NCI-H1417 (cell line): ENCODE measurements around the gene CPT1B.
A peak's percentile ranks its signal among the peaks of the same experiment; 100 is the strongest.
"Not testable (repeated sequence)": the region's sequence is repeated elsewhere in the genome, so short reads cannot be mapped to it uniquely, and the experiment has no call there.

Source experiments
- DNase-seq, 3 experiments: peaks; one replicate each; lab custom pipeline; 2025; lab: John Stamatoyannopoulos, UW

Gene CPT1B

GRCh38 chr22:50577987-50578775 lies at the start of gene CPT1B:
CPT1B (minus strand) TSS chr22:50578427; CDS start chr22:50577915, 512 bp downstream.
- no peak for DNase-seq

GRCh38 chr22:50626850-50627641 lies 48.8 kb upstream of the CPT1B start:
- no peak for DNase-seq

GRCh38 chr22:50626314-50626849 lies 48.2 kb upstream of the CPT1B start:
- DNase-seq, result no peak

- DNase-seq, result no peak
Observed at GRCh38 chr22:50625568-50626313, 47.5 kb upstream of the CPT1B start.

GRCh38 chr22:50625131-50625567 lies 46.9 kb upstream of the CPT1B start:
- DNase-seq, result no peak

- DNase-seq, result no peak
Observed at GRCh38 chr22:50624347-50625130, 46.3 kb upstream of the CPT1B start.

- DNase-seq, result peak; percentile 23 to 93 (median 83)
Observed at GRCh38 chr22:50622723-50623327, 44.6 kb upstream of the CPT1B start.

- DNase-seq, result peak in 1 of 3 experiments; percentile 55
Observed at GRCh38 chr22:50621948-50622722, 43.9 kb upstream of the CPT1B start.

- peak in 1 of 3 experiments; percentile 44 for DNase-seq
Observed at GRCh38 chr22:50621356-50621880, 43.2 kb upstream of the CPT1B start.

- DNase-seq, result peak in 2 of 3 experiments; percentile 59 to 68
Observed at GRCh38 chr22:50620593-50621355, 42.5 kb upstream of the CPT1B start.

- not testable (repeated sequence) for DNase-seq
Observed at GRCh38 chr22:50614296-50614695, 36.1 kb upstream of the CPT1B start.

- DNase-seq, result peak in 2 of 3 experiments; percentile 30 to 66
Observed at GRCh38 chr22:50613291-50613981, 35.2 kb upstream of the CPT1B start.

- peak in 1 of 3 experiments; percentile 19 for DNase-seq
Observed at GRCh38 chr22:50612528-50613221, 34.4 kb upstream of the CPT1B start.

- no peak for DNase-seq
Observed at GRCh38 chr22:50612168-50612527, 33.9 kb upstream of the CPT1B start.

- DNase-seq, result no peak
Observed at GRCh38 chr22:50611341-50612060, 33.3 kb upstream of the CPT1B start.

- DNase-seq, result no peak
Observed at GRCh38 chr22:50610581-50610980, 32.4 kb upstream of the CPT1B start.

GRCh38 chr22:50610041-50610451 lies 31.8 kb upstream of the CPT1B start:
- no peak for DNase-seq
